Panc1 (cell line): ENCODE measurements around the gene SORCS1. TPM values are rescaled to one million over a fixed set of nuclear protein-coding genes. Genes with fewer than 3 reads are reported as not detected.

Source experiments
- ATAC-seq: fragments of 200-7000 bp; cut with Tn5 transposase; 2 replicates; pipeline ENCODE4 v1.9.1; 2020; ENCODE audit warnings: mild to moderate bottlenecking, moderate library complexity
- BruUV-seq: library from RNA; stranded (reverse); fragments of 400-500 nt; replicated peaks from 2 replicates; lab custom pipeline; 2021; lab: Mats Ljungman, UMichigan
- CTCF ChIA-PET: fragments of 300-600 bp; sonication (Branson Sonifier 250); formaldehyde crosslinking; loops from one replicate; lab custom pipeline; 2022; ENCODE audit warnings: antibody characterized with exemption; lab: Charles Lee
- POLR2A ChIA-PET: fragments of 300-600 bp; sonication (Branson Sonifier 250); formaldehyde crosslinking; loops from one replicate; lab custom pipeline; 2022; ENCODE audit warnings: antibody characterized with exemption; lab: Charles Lee
- DNase-seq: peaks from one replicate; pipeline ENCODE4 v3.0.0-alpha.2; 2010; ENCODE audit warnings: low read depth, low spot score
- H3K27ac ChIP-seq: 2 replicates; pipeline ENCODE4 v1.5.1; 2011; ENCODE audit warnings: mild to moderate bottlenecking, low read length, inconsistent platforms
- H3K27me3 ChIP-seq: fragments of 200-500 bp; sonication (Bioruptor generic); 2 replicates; pipeline ENCODE4 v1.6.0; 2014; ENCODE audit warnings: low read length, inconsistent platforms; ENCODE audit not compliant: control insufficient read depth, insufficient read depth
- H3K36me3 ChIP-seq: fragments of 200-500 bp; sonication (Bioruptor generic); 2 replicates; pipeline ENCODE4 v1.5.1; 2014; ENCODE audit warnings: inconsistent platforms, mild to moderate bottlenecking, low read length, moderate library complexity; ENCODE audit not compliant: control insufficient read depth, insufficient read depth
- H3K4me1 ChIP-seq: 2 replicates; pipeline ENCODE4 v1.5.1; 2011; ENCODE audit warnings: inconsistent platforms, mild to moderate bottlenecking, low read length, moderate library complexity; ENCODE audit not compliant: control insufficient read depth, insufficient read depth
- H3K4me3 ChIP-seq, 2 experiments: 2 replicates each; pipeline ENCODE4 v1.5.1; 2011 to 2012; ENCODE audit warnings: low read depth in 2 of 2, low read length in 2 of 2, mild to moderate bottlenecking in 2 of 2, inconsistent platforms in 1 of 2, moderate library complexity in 1 of 2
- H3K9me3 ChIP-seq: fragments of 200-500 bp; sonication (Bioruptor generic); 2 replicates; pipeline ENCODE4 v1.5.1; 2014; ENCODE audit warnings: low read depth, mild to moderate bottlenecking, inconsistent platforms, low read length, moderate library complexity; ENCODE audit not compliant: control insufficient read depth, insufficient read depth
- POLR2AphosphoS5 ChIP-seq: IDR thresholded peaks from 2 replicates; pipeline ENCODE4 v1.6.1; 2012; ENCODE audit warnings: mild to moderate bottlenecking, low read depth, low read length, moderate library complexity
- REST ChIP-seq, 2 experiments: IDR thresholded peaks; 2 replicates each; pipeline ENCODE4 v1.6.1; 2011 to 2012; ENCODE audit warnings: low read depth in 2 of 2, control low read depth in 1 of 2, low read length in 1 of 2, mild to moderate bottlenecking in 1 of 2, moderate library complexity in 1 of 2; ENCODE audit not compliant: insufficient read depth in 1 of 2
- SIN3A ChIP-seq: IDR thresholded peaks from 2 replicates; pipeline ENCODE4 v1.6.1; 2012; ENCODE audit warnings: low read depth, mild to moderate bottlenecking, low read length, moderate library complexity, borderline replicate concordance; ENCODE audit not compliant: insufficient read depth
- TCF7L2 ChIP-seq: IDR thresholded peaks from 2 replicates; pipeline ENCODE4 v1.6.1; 2011; ENCODE audit warnings: mild to moderate bottlenecking, low read depth, low read length, inconsistent platforms
- in situ Hi-C: cut with HindIII; loops from 2 replicates; pipeline ENCODE4 v1.10.0; 2016; ENCODE audit warnings: low sequenced_read_pairs, low pct_unique_long_range_greater_than_20kb
- intact Hi-C: fragments of 100-400 bp; cut with micrococcal nuclease; formaldehyde crosslinking; loops from one replicate; pipeline ENCODE4 v1.10.0; 2022; ENCODE audit not compliant: unreplicated experiment
- total RNA-seq: library from RNA; stranded (reverse); gene quantifications from one replicate; pipeline ENCODE4 v1.2.1, GENCODE V29; 2021; ENCODE audit not compliant: unreplicated experiment
- TF ChIP-seq, protein P1 (sequence below): fragments of 450-650 bp; IDR thresholded peaks from 2 replicates; pipeline ENCODE4 v1.5.1; 2017; ENCODE audit warnings: mild to moderate bottlenecking

SORCS1 gene
- total RNA-seq, 1 experiment from 2014 or later, result not detected

- intact Hi-C loops (no loop called here), in situ Hi-C loops (no loop called here)
- H3K4me3 ChIP-seq, result no peak overlapping the region
- no peaks in the 10 kb centered on the region for H3K4me1 ChIP-seq
- POLR2A ChIA-PET, result no interaction called here
- TF ChIP-seq TCF7L2 (no peak), REST (IDR thresholded peaks at IDR 0.05; ENCODE audit: insufficient read depth in 1 of 2, low read depth in 2 of 2, low read length in 1 of 2) (no peak), POLR2AphosphoS5 (no peak), SIN3A (no peak)
- TF ChIP-seq, protein P1, sequence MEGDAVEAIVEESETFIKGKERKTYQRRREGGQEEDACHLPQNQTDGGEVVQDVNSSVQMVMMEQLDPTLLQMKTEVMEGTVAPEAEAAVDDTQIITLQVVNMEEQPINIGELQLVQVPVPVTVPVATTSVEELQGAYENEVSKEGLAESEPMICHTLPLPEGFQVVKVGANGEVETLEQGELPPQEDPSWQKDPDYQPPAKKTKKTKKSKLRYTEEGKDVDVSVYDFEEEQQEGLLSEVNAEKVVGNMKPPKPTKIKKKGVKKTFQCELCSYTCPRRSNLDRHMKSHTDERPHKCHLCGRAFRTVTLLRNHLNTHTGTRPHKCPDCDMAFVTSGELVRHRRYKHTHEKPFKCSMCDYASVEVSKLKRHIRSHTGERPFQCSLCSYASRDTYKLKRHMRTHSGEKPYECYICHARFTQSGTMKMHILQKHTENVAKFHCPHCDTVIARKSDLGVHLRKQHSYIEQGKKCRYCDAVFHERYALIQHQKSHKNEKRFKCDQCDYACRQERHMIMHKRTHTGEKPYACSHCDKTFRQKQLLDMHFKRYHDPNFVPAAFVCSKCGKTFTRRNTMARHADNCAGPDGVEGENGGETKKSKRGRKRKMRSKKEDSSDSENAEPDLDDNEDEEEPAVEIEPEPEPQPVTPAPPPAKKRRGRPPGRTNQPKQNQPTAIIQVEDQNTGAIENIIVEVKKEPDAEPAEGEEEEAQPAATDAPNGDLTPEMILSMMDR, result no peak
- CTCF ChIA-PET, result no interaction called here
- H3K27me3 ChIP-seq, result no peaks in the 10 kb centered on the region
- no peak overlapping the region for H3K27ac ChIP-seq
- H3K9me3 ChIP-seq, result no peaks in the 10 kb centered on the region
- no peaks in the 10 kb centered on the region for H3K36me3 ChIP-seq
- no peak for DNase-seq
- ATAC-seq, result no peak
- no TSS peak for BruUV-seq
These were observed 233.2 kb downstream of the SORCS1 start for GRCh38 chr10:106931159-106931852.

- in situ Hi-C loops (no loop called here), intact Hi-C loops (no loop called here)
- Histone ChIP-seq H3K27ac (no peak overlapping the region), H3K9me3 (no peaks in the 10 kb centered on the region), H3K27me3 (no peaks in the 10 kb centered on the region), H3K4me1 (no peaks in the 10 kb centered on the region), H3K36me3 (no peaks in the 10 kb centered on the region), H3K4me3 (no peak overlapping the region)
- TF ChIP-seq, protein P1, result no peak
- TF ChIP-seq REST (IDR thresholded peaks at IDR 0.05; ENCODE audit: insufficient read depth in 1 of 2, low read depth in 2 of 2, low read length in 1 of 2) (no peak), SIN3A (no peak), TCF7L2 (no peak), POLR2AphosphoS5 (no peak)
- no TSS peak for BruUV-seq
- ATAC-seq (no peak), DNase-seq (no peak)
- POLR2A ChIA-PET, result no interaction called here
- CTCF ChIA-PET, result no interaction called here
These were observed 233.8 kb downstream of the SORCS1 start for GRCh38 chr10:106930751-106931150.
